Measurements from ENCODE around the gene POU2AF2.

GRCh38 chr11:111285189-111286091, 39.9 kb downstream of the POU2AF2 start:
- TF ChIP-seq CTCF (IDR thresholded peaks at IDR 0.05; ENCODE audit: low read depth, low read length, poor library complexity, severe bottlenecking) = no peak
- no peak for TF ChIP-seq EZH2phosphoT487 (IDR thresholded peaks at IDR 0.05; ENCODE audit: borderline replicate concordance, low read length)
